Colonic mucosa (tissue), 4 donors: ENCODE data around the gene NCOA7. TPM values are rescaled to one million over a fixed set of nuclear protein-coding genes. Genes with fewer than 3 reads are reported as not detected.

ENCODE experiments used
- DNase-seq: peaks from one replicate; pipeline ENCODE4 v3.0.0-alpha.2; 2020
- H3K27ac ChIP-seq: fragments of 200-600 bp; one replicate; pipeline ENCODE4 v1.8.0; 2021
- H3K27me3 ChIP-seq: fragments of 200-600 bp; one replicate; pipeline ENCODE4 v1.8.0; 2021
- H3K36me3 ChIP-seq: fragments of 200-600 bp; one replicate; pipeline ENCODE4 v1.8.0; 2021
- H3K4me1 ChIP-seq: fragments of 200-600 bp; one replicate; pipeline ENCODE4 v1.8.0; 2021; ENCODE audit warnings: mild to moderate bottlenecking
- H3K4me3 ChIP-seq: fragments of 200-600 bp; one replicate; pipeline ENCODE4 v1.8.0; 2021
- H3K9ac ChIP-seq, 2 donors: one replicate each; pipeline ENCODE4 v1.7.0; 2013; ENCODE audit warnings: control low read depth in 2 of 2, low read depth in 2 of 2, low read length in 2 of 2
- H3K9me3 ChIP-seq: fragments of 200-600 bp; one replicate; pipeline ENCODE4 v1.8.0; 2021
- CTCF ChIP-seq: fragments of 200-600 bp; IDR thresholded peaks from one replicate; pipeline ENCODE4 v1.8.0; 2022; ENCODE audit warnings: antibody characterized with exemption, mild to moderate bottlenecking
- intact Hi-C: fragments of 100-400 bp; cut with DNase I; formaldehyde crosslinking; loops from one replicate; pipeline ENCODE4 v1.14.1; 2022
- total RNA-seq, 2 donors: library from RNA; stranded (reverse); fragmentation: NEBNext Ultra II Directional in 1 of 2; extraction: Animal tissue kit (Norgen Biotek cat#: 25700) in 1 of 2; gene quantifications; one replicate each; pipeline ENCODE4 v1.2.1, GENCODE V29; 2021
- donor health status: healthy.
- donor health status: DM: no; HTN: no; CAD: no.
- donor health status: DM: no; HTN: no; CAD: no.

The NCOA7 gene
- total RNA-seq, 2 donors from 2014 or later, result 24.9 to 59.3 TPM

GRCh38 chr6:125748406-125749172 lies 42.2 kb upstream of the NCOA7 start:
- Histone ChIP-seq H3K4me1 (peaks cover 5% of the 10 kb centered on the region), H3K27me3 (peaks cover 57% of the 10 kb centered on the region), H3K4me3 (peak overlapping the region; percentile 69), H3K9me3 (no peaks in the 10 kb centered on the region), H3K36me3 (no peaks in the 10 kb centered on the region), H3K27ac (peak overlapping the region; percentile 18), H3K9ac (peak overlapping the region; percentile 57 to 78)
- intact Hi-C loops, result no loop called here
- peak; percentile 33 for DNase-seq
- no peak for TF ChIP-seq CTCF

GRCh38 chr6:125749173-125749864 lies 41.4 kb upstream of the NCOA7 start, which contains the start of gene HEY2:
Gene HEY2 (plus strand): TSS chr6:125749632. CDS start chr6:125749777, 145 bp downstream.
- DNase-seq, result peak; percentile 90
- no peak for TF ChIP-seq CTCF
- Histone ChIP-seq H3K4me3 (peak within 1 kb of the TSS; percentile 69), H3K9ac (peak within 1 kb of the TSS; percentile 57 to 78), H3K36me3 (no peaks in the 10 kb centered on the region), H3K27me3 (peaks cover 55% of the 10 kb centered on the region), H3K4me1 (peaks cover 5% of the 10 kb centered on the region), H3K27ac (peak within 1 kb of the TSS; percentile 18), H3K9me3 (no peaks in the 10 kb centered on the region)
- intact Hi-C loops, result no loop called here

DNA sequence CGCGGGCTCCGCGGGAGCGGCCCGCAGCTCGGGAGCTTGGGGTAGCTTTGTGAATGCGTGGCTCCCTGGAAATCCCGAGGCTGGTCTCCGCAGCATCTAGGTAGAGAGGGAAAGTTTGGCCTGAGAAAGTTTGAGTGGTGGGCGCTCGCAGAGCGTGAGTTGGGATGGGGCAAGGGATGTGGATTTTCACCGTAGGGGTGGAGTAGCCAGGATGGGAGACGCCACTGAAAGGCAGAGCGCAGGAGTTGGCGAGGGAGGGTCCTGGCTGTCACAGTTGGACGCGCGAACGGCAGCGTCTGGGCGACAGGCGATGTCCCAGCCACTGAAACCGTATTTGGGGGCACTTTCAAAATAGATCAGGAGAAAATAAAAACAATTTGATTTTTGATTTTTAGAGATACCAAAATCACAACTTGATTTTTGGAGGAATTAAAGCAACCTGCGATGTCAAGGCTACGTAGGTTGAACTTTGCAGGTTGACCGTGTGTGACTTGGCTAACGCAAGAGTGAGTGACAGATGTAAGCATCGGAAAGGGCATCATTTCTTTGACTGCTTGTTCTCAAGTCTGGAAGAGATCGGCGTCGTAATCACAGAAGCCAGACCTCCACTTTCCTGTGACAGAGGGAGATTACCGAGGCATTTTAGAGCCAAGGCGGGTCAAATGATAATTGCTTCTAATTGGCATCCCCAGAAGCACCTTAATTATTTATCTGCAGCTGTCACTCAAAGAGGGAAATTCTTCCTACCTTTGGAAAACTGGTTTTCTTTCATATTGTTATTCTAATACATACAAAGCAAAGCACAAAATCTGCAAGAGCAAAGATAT lies 40.7 kb upstream of the NCOA7 start:
- Histone ChIP-seq H3K4me3 (peak overlapping the region; percentile 69), H3K27me3 (peaks cover 63% of the 10 kb centered on the region), H3K27ac (no peak overlapping the region), H3K9me3 (no peaks in the 10 kb centered on the region), H3K4me1 (peaks cover 5% of the 10 kb centered on the region), H3K36me3 (no peaks in the 10 kb centered on the region), H3K9ac (peak overlapping the region; percentile 28 to 44)
- intact Hi-C loops, result loop anchor here (10.0 kb wide), 1 partner anchor 595 kb away; the partner anchor contains the start of gene TPD52L1
- peak; percentile 20 for DNase-seq
- TF ChIP-seq CTCF, result no peak

GRCh38 chr6:125750692-125751333 lies 39.9 kb upstream of the NCOA7 start:
- Histone ChIP-seq H3K4me1 (peaks cover 5% of the 10 kb centered on the region), H3K27me3 (peaks cover 60% of the 10 kb centered on the region), H3K4me3 (no peak overlapping the region), H3K36me3 (no peaks in the 10 kb centered on the region), H3K9me3 (no peaks in the 10 kb centered on the region), H3K27ac (no peak overlapping the region), H3K9ac (no peak overlapping the region)
- TF ChIP-seq CTCF, result no peak
- DNase-seq, result no peak
- intact Hi-C loops, result loop anchor here (10.0 kb wide), 1 partner anchor 596 kb away; the partner anchor contains the start of gene TPD52L1
